NCI-H1436 (cell line): Measurements from ENCODE around the gene ALB.

Experiments used
- DNase-seq: peaks from one replicate; lab custom pipeline; 2025; lab: John Stamatoyannopoulos, UW

The ALB gene

GRCh38 chr4:73409012-73409862 lies 5.2 kb downstream of the ALB start:
- DNase-seq = no peak

- no peak for DNase-seq
Measured at GRCh38 chr4:73409978-73410548, 6.0 kb downstream of the ALB start.

GRCh38 chr4:73410916-73411730 lies 7.0 kb downstream of the ALB start:
- no peak for DNase-seq

- no peak for DNase-seq
Measured at GRCh38 chr4:73411731-73412414, 7.8 kb downstream of the ALB start.

GRCh38 chr4:73413294-73413755 lies 9.2 kb downstream of the ALB start:
- DNase-seq = no peak

DNA sequence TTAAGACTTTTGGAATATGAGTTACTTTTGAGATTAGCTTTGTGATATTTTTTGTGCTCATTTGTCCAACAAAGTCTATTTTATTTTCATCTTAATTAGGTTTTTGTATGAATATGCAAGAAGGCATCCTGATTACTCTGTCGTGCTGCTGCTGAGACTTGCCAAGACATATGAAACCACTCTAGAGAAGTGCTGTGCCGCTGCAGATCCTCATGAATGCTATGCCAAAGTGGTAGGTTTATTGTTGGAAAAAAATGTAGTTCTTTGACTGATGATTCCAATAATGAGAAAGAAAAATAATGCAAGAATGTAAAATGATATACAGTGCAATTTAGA lies 10.8 kb downstream of the ALB start:
- no peak for DNase-seq

DNA sequence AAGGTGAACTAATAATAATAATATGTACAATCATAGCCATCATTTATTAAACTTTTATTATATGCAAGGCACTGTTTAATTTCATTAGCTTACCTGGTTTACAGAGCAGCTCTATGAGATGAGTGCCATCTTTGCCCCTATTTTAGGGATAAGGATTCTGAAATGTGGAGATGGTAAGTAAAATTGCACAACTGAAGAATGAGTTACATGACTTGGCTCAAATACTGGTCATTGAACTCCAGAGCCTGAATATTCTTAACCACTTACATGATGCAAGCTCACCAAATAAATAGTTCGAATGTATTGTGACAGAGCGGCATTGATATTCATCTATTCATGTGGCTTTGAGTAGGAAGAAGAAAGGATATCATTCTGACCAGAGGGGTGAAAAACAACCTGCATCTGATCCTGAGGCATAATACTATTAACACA lies 11.7 kb downstream of the ALB start:
- DNase-seq = no peak

DNA sequence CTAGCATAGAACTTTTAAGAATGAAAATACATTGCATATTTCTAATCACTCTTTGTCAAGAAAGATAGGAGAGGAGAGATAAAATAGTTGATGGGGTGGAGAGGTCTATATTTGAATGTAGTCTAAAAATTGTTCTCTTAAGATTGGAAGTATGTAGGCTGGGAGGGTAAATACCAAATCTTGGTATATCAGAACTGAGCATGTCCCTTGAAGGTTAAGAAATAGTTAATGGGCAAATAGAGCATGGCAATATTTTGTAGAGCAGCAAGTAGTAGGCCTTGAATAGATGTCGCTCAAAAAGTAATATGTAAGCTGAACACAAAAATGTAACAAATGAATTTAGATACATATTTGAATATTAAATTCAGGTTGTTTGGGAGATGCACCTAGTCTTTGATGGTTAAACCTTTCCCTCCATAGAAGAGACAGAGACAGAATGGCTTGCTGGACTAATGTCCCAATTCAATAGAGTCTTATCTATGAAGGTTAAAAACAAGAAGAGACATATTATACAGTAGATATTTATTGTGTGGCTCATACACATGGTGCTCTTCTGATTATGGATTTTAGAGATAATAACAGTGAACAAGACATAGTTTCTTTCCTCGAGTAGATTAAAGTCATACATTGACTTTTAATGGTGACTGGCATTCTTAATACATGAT lies 12.5 kb downstream of the ALB start:
- no peak for DNase-seq

GRCh38 chr4:73417342-73417741 lies 13.3 kb downstream of the ALB start:
- no peak for DNase-seq

DNA sequence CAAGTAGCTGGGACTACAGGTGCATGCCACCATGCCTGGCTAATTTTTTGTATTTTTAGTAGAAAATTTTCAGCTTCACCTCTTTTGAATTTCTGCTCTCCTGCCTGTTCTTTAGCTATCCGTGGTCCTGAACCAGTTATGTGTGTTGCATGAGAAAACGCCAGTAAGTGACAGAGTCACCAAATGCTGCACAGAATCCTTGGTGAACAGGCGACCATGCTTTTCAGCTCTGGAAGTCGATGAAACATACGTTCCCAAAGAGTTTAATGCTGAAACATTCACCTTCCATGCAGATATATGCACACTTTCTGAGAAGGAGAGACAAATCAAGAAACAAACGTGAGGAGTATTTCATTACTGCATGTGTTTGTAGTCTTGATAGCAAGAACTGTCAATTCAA lies 13.9 kb downstream of the ALB start:
- no peak for DNase-seq

DNA sequence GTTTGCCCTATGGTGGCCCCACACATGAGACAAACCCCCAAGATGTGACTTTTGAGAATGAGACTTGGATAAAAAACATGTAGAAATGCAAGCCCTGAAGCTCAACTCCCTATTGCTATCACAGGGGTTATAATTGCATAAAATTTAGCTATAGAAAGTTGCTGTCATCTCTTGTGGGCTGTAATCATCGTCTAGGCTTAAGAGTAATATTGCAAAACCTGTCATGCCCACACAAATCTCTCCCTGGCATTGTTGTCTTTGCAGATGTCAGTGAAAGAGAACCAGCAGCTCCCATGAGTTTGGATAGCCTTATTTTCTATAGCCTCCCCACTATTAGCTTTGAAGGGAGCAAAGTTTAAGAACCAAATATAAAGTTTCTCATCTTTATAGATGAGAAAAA lies 14.6 kb downstream of the ALB start:
- no peak for DNase-seq

- no peak for DNase-seq
Measured at GRCh38 chr4:73419106-73420038, 15.3 kb downstream of the ALB start.

GRCh38 chr4:73420615-73421014 lies 16.5 kb downstream of the ALB start:
- DNase-seq = no peak

DNA sequence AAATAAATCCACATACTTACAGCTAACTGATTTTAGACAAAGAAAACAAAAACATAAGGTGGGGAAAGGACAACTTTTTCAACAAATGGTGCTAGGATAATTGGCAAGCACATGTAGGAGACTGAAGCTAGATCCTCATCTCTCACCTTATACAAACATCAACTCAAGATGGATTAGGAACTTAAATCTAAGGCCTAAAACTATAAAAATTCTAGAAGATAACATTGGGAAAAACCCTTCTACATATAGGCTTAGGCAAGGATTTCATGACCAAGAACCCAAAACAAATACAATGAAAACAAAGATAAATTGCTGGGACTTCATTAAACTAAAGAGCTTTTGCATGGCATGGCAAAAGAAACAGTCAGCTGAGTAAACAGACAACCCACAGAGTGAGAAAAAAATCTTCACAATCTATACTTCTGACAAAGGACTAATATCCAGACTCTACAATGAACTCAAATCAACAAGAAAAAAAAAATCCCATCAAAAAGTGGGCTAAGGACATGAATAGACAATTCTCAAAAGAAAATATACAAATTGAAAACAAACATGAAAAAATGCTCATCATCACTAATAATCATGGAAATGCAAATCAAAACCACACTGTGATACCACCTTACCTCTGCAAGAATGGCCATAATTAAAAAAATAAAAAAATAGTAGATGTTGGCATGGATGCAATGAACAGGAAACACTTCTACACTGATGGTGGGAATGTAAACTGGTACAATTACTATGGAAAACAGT lies 17.8 kb downstream of the ALB start:
- no peak for DNase-seq

DNA sequence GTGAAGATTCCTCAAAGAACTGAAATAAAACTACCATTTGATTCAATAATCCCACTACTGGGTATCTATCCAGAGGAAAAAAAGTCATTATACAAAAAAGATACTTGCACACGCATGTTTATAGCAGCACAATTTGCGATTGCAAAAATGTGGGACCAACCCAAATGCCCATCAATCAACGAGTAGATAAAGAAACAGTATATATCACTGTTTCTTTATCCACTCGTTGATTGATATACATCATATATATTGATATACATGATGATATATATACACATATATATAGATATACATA lies 18.3 kb downstream of the ALB start:
- DNase-seq = no peak

DNA sequence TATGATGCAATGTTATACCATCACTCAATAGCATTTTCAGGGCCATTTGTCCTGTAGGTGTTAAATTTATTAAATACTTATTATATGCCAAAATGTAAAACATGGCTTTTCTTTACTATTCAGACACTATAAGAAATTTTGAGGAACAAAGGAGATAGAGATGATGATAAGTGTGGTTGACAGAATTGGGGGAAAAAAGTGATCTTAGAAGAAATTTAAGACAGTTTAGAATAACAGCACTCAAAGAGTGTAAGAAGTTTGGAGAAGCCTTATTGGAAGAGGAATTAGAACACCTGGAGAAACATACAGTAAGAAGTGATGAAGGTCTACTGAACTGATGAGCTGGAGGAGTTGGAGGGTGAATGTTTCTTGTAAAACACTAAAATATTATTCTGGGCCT lies 19.1 kb downstream of the ALB start:
- no peak for DNase-seq

DNA sequence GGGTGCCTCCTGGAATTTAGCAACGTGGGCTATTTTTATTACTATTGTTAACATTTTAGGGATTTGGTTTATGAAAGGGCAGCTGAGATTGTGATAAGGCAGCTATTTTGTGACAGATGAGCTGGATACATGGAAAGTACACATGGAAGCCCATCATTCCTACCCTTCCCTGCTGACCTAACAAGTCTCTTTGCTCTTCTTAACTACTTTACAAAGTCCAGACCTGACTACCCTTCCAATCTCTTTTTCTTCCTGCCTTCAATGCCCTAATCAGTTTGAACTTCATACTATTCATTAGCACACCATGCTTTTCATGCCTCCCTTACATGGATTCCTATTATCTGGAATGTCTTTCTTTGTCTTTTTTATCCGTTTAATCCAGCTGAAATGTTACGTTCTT lies 22.6 kb downstream of the ALB start:
- DNase-seq = no peak

DNA sequence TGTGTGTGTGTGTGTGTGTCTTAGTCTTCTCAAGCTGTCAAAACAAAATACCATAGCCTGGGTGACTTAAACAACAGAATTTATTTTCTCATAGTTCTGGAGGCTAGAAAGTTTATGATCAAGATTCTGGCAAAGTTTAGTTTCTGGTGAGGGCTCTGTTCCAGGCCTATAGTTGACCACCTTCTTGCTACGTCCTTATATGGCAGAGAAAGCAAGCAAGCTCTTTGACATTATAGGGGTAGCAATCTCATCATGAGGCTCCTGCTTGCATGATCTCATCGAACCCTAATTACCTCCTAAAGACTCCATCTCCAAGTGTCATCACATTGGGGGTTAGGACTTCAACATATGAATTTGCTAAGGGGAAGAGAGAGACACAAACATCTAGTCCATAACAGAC lies 25.0 kb downstream of the ALB start:
- no peak for DNase-seq

- DNase-seq = no peak
Measured at GRCh38 chr4:73429826-73430587, 25.9 kb downstream of the ALB start.

- no peak for DNase-seq
Measured at GRCh38 chr4:73431813-73432168, 27.7 kb downstream of the ALB start.
